ENCODE results near the gene NRSN2. TPM values are rescaled to one million over a fixed set of nuclear protein-coding genes. Genes with fewer than 3 reads are reported as not detected.

NRSN2 gene
- total RNA-seq, 4 donors from 2014 or later: 1.3 to 4.7 (median 2.2) TPM

- in situ Hi-C loops (cut with MboI; ENCODE audit: low sequenced_read_pairs in 4 of 4): no loop called here
- DNase-seq: no peak
- ATAC-seq: no peak
- intact Hi-C loops (cut with DNase I; ENCODE audit: low total_unique reads): no loop called here
- no peaks in the 10 kb centered on the region for H3K9me3 ChIP-seq
- TF ChIP-seq, protein P1, sequence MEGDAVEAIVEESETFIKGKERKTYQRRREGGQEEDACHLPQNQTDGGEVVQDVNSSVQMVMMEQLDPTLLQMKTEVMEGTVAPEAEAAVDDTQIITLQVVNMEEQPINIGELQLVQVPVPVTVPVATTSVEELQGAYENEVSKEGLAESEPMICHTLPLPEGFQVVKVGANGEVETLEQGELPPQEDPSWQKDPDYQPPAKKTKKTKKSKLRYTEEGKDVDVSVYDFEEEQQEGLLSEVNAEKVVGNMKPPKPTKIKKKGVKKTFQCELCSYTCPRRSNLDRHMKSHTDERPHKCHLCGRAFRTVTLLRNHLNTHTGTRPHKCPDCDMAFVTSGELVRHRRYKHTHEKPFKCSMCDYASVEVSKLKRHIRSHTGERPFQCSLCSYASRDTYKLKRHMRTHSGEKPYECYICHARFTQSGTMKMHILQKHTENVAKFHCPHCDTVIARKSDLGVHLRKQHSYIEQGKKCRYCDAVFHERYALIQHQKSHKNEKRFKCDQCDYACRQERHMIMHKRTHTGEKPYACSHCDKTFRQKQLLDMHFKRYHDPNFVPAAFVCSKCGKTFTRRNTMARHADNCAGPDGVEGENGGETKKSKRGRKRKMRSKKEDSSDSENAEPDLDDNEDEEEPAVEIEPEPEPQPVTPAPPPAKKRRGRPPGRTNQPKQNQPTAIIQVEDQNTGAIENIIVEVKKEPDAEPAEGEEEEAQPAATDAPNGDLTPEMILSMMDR (IDR thresholded peaks at IDR 0.05 in 4 of 5, conservative IDR thresholded peaks at IDR 0.05 in 1 of 5): no peak
- no peak for TF ChIP-seq POLR2A (IDR thresholded peaks at IDR 0.05)
- no peaks in the 10 kb centered on the region for H3K27me3 ChIP-seq
- H3K36me3 ChIP-seq: no peaks in the 10 kb centered on the region
- H3K4me1 ChIP-seq: no peaks in the 10 kb centered on the region
- H3K27ac ChIP-seq: no peak overlapping the region
- H3K4me3 ChIP-seq: no peak overlapping the region
These were observed 49.3 kb downstream of the NRSN2 start for GRCh38 chr20:396252-396618.

GRCh38 chr20:396619-397431 lies 49.9 kb downstream of the NRSN2 start:
- no peak for ATAC-seq
- intact Hi-C loops (cut with DNase I; ENCODE audit: low total_unique reads) (no loop called here), in situ Hi-C loops (cut with MboI; ENCODE audit: low sequenced_read_pairs in 4 of 4) (no loop called here)
- Histone ChIP-seq H3K9me3 (no peaks in the 10 kb centered on the region), H3K27ac (no peak overlapping the region), H3K27me3 (no peaks in the 10 kb centered on the region), H3K4me1 (no peaks in the 10 kb centered on the region), H3K4me3 (no peak overlapping the region), H3K36me3 (no peaks in the 10 kb centered on the region)
- no peak for DNase-seq
- TF ChIP-seq, protein P1 (IDR thresholded peaks at IDR 0.05 in 4 of 5, conservative IDR thresholded peaks at IDR 0.05 in 1 of 5): no peak
- TF ChIP-seq POLR2A (IDR thresholded peaks at IDR 0.05): no peak

GRCh38 chr20:397432-398237 lies 50.7 kb downstream of the NRSN2 start:
- no peak overlapping the region for H3K4me3 ChIP-seq
- no peak overlapping the region for H3K27ac ChIP-seq
- no peaks in the 10 kb centered on the region for H3K27me3 ChIP-seq
- intact Hi-C loops (cut with DNase I; ENCODE audit: low total_unique reads): no loop called here
- TF ChIP-seq POLR2A (IDR thresholded peaks at IDR 0.05): no peak
- TF ChIP-seq, protein P1 (IDR thresholded peaks at IDR 0.05 in 4 of 5, conservative IDR thresholded peaks at IDR 0.05 in 1 of 5): no peak
- H3K9me3 ChIP-seq: no peaks in the 10 kb centered on the region
- ATAC-seq (no peak), DNase-seq (no peak)
- in situ Hi-C loops (cut with MboI; ENCODE audit: low sequenced_read_pairs in 4 of 4): no loop called here
- no peaks in the 10 kb centered on the region for H3K36me3 ChIP-seq
- H3K4me1 ChIP-seq: no peaks in the 10 kb centered on the region

- no peak for TF ChIP-seq POLR2A (IDR thresholded peaks at IDR 0.05)
- H3K27ac ChIP-seq: no peak overlapping the region
These were observed 52.3 kb downstream of the NRSN2 start for GRCh38 chr20:399182-399707.

DNA sequence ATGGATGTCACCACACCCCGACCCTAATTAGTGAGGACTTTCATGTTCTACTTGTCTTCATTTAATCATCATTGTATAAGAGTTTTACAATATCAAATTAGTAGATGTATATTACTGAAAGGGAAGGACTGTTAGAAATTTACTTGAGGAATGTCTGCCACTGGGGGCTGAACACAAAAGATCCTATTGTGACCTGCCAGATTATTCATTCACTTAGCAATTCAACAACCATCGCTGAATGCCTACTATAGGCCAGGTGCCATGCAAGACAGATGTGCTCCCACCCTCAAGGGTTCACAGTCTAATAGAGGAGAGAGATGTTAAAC lies 53.2 kb downstream of the NRSN2 start:
- in situ Hi-C loops (cut with MboI; ENCODE audit: low sequenced_read_pairs in 4 of 4): loop anchor here in 1 of 4 donors (5.0 kb wide), 1 partner anchor 82 kb away; no protein-coding TSS in a partner anchor
- intact Hi-C loops (cut with DNase I; ENCODE audit: low total_unique reads): no loop called here
- H3K27ac ChIP-seq: no peak overlapping the region
- no peak for ATAC-seq
- H3K36me3 ChIP-seq: no peaks in the 10 kb centered on the region
- no peaks in the 10 kb centered on the region for H3K27me3 ChIP-seq
- DNase-seq: no peak
- TF ChIP-seq, protein P1 (IDR thresholded peaks at IDR 0.05 in 4 of 5, conservative IDR thresholded peaks at IDR 0.05 in 1 of 5): no peak
- TF ChIP-seq POLR2A (IDR thresholded peaks at IDR 0.05): no peak
- H3K4me3 ChIP-seq: no peak overlapping the region
- H3K9me3 ChIP-seq: no peaks in the 10 kb centered on the region
- no peaks in the 10 kb centered on the region for H3K4me1 ChIP-seq

More at GRCh38 chr20:399182-399707, 52.3 kb downstream of the NRSN2 start:
- no peaks in the 10 kb centered on the region for H3K9me3 ChIP-seq
- no peak for ATAC-seq
- no peak overlapping the region for H3K4me3 ChIP-seq
- in situ Hi-C loops (cut with MboI; ENCODE audit: low sequenced_read_pairs in 4 of 4) (no loop called here), intact Hi-C loops (cut with DNase I; ENCODE audit: low total_unique reads) (no loop called here)
- no peaks in the 10 kb centered on the region for H3K36me3 ChIP-seq
- no peaks in the 10 kb centered on the region for H3K4me1 ChIP-seq
- DNase-seq: no peak
- H3K27me3 ChIP-seq: no peaks in the 10 kb centered on the region

Measured in gastrocnemius medialis (tissue), 4 donors.